OCI-LY1 (cell line): ENCODE results near the gene CDHR1.

ENCODE experiments used
- H2AFZ ChIP-seq: fragments of 200-600 bp; sonication (generic), shearing (Covaris generic); 2 replicates; pipeline ENCODE4 v1.6.0; 2014; ENCODE audit warnings: antibody characterized with exemption, mild to moderate bottlenecking, low read length
- H3F3A ChIP-seq: fragments of 200-600 bp; sonication (generic), shearing (Covaris generic); 2 replicates; pipeline ENCODE4 v1.6.0; 2014; ENCODE audit warnings: mild to moderate bottlenecking, antibody characterized with exemption, low read length, moderate library complexity; ENCODE audit not compliant: insufficient read depth
- H3K27ac ChIP-seq: fragments of 200-600 bp; sonication (generic); 2 replicates; pipeline ENCODE4 v1.5.1; 2014; ENCODE audit warnings: low read length, mixed run types, mild to moderate bottlenecking, low read depth; ENCODE audit not compliant: poor library complexity, severe bottlenecking
- H3K27me3 ChIP-seq: fragments of 200-600 bp; sonication (generic); 2 replicates; pipeline ENCODE4 v1.6.0; 2014; ENCODE audit warnings: antibody characterized with exemption, mild to moderate bottlenecking, low read length, moderate library complexity; ENCODE audit not compliant: insufficient read depth
- H3K36me3 ChIP-seq: fragments of 200-600 bp; sonication (generic); 2 replicates; pipeline ENCODE4 v1.6.1; 2014; ENCODE audit warnings: mild to moderate bottlenecking, antibody characterized with exemption, low read length, moderate library complexity, mixed read lengths; ENCODE audit not compliant: insufficient read depth
- H3K4me1 ChIP-seq: fragments of 200-600 bp; sonication (generic); 2 replicates; pipeline ENCODE4 v1.5.1; 2014; ENCODE audit warnings: mild to moderate bottlenecking, low read length, moderate library complexity; ENCODE audit not compliant: insufficient read depth, severe bottlenecking
- H3K4me2 ChIP-seq: fragments of 200-600 bp; sonication (generic), shearing (Covaris generic); 2 replicates; pipeline ENCODE4 v1.6.1; 2014; ENCODE audit warnings: low read length
- H3K4me3 ChIP-seq: fragments of 200-600 bp; sonication (generic); 2 replicates; pipeline ENCODE4 v1.5.1; 2014; ENCODE audit warnings: low read length, low read depth, mild to moderate bottlenecking, mixed read lengths; ENCODE audit not compliant: poor library complexity, severe bottlenecking
- H3K79me2 ChIP-seq: fragments of 200-600 bp; shearing (Covaris generic); 2 replicates; pipeline ENCODE4 v1.6.1; 2016; ENCODE audit warnings: mixed run types, low read length, mixed read lengths; ENCODE audit not compliant: insufficient read depth
- H3K9ac ChIP-seq: fragments of 200-600 bp; sonication (generic), shearing (Covaris generic); 2 replicates; pipeline ENCODE4 v1.6.1; 2014; ENCODE audit warnings: mild to moderate bottlenecking, low read length, mixed read lengths
- H3K9me2 ChIP-seq: fragments of 200-600 bp; sonication (generic), shearing (Covaris generic); 2 replicates; pipeline ENCODE4 v1.6.1; 2014; ENCODE audit warnings: low read depth, mild to moderate bottlenecking, low read length, mixed read lengths
- H3K9me3 ChIP-seq: fragments of 200-600 bp; shearing (Covaris generic); 2 replicates; pipeline ENCODE4 v1.6.1; 2014; ENCODE audit warnings: low read length, mixed read lengths
- H4K20me1 ChIP-seq: fragments of 200-600 bp; sonication (generic), shearing (Covaris generic); 2 replicates; pipeline ENCODE4 v1.6.0; 2016; ENCODE audit warnings: mild to moderate bottlenecking, low read length; ENCODE audit not compliant: insufficient read depth
- EZH2 ChIP-seq: fragments of 200-600 bp; sonication (generic), shearing (Covaris generic); IDR thresholded peaks from 2 replicates; pipeline ENCODE4 v1.8.0; 2017; ENCODE audit warnings: borderline replicate concordance, mixed run types, mild to moderate bottlenecking, antibody characterized with exemption, low read length, moderate library complexity, mixed read lengths
- TF ChIP-seq, protein P1 (sequence below): fragments of 200-600 bp; sonication (generic), shearing (Covaris generic); IDR thresholded peaks from 2 replicates; pipeline ENCODE4 v1.5.1; 2017; ENCODE audit warnings: mild to moderate bottlenecking, antibody characterized with exemption, low read length, moderate library complexity, mixed read lengths

CDHR1 gene

DNA sequence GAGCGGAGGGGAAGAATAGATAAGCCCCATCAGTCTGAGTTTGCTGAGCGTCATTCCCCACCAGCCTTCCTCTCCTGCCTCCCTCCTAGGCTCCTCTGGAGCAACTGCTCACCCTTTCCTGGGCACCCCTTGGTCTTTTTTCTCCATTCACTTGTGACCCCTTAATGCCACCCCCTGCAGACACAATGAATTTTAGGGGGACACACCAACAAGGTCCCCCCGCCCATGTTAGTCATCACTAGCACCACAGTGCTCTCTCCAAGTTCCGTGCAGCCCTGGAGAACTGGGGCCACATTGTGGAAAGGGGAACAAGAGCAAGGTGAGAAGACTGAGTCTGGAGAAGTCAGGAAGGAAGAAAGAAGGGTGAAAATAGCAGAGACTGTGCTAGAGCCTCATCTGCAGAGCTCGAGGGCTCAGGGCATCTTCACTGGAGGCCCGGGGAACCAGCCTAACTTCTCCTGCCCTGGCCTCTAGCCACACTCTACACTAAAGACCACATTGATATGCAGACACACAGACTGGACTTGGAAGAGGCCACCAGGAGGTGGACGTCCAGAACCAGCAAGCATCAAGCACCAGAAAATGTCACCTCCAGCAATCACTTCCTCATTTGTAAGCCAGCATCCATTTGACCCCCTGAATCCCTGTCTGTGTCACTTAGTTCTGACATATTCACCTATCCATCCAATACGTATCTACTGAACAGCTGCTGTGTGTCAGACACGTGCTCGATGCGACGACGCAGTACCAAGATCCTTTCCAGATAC, 68.0 kb downstream of the CDHR1 start:
- H3K36me3 ChIP-seq: no peaks in the 10 kb centered on the region
- no peaks in the 10 kb centered on the region for H3K9me3 ChIP-seq
- no peaks in the 10 kb centered on the region for H4K20me1 ChIP-seq
- H3K27me3 ChIP-seq: no peaks in the 10 kb centered on the region
- H3K27ac ChIP-seq: no peak overlapping the region
- TF ChIP-seq, protein P1, sequence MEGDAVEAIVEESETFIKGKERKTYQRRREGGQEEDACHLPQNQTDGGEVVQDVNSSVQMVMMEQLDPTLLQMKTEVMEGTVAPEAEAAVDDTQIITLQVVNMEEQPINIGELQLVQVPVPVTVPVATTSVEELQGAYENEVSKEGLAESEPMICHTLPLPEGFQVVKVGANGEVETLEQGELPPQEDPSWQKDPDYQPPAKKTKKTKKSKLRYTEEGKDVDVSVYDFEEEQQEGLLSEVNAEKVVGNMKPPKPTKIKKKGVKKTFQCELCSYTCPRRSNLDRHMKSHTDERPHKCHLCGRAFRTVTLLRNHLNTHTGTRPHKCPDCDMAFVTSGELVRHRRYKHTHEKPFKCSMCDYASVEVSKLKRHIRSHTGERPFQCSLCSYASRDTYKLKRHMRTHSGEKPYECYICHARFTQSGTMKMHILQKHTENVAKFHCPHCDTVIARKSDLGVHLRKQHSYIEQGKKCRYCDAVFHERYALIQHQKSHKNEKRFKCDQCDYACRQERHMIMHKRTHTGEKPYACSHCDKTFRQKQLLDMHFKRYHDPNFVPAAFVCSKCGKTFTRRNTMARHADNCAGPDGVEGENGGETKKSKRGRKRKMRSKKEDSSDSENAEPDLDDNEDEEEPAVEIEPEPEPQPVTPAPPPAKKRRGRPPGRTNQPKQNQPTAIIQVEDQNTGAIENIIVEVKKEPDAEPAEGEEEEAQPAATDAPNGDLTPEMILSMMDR: no peak
- no peak for TF ChIP-seq EZH2
- no peak overlapping the region for H3K9ac ChIP-seq
- no peak overlapping the region for H3K4me3 ChIP-seq
- H3F3A ChIP-seq: no peaks in the 10 kb centered on the region
- no peaks in the 10 kb centered on the region for H3K79me2 ChIP-seq
- H3K9me2 ChIP-seq: no peaks in the 10 kb centered on the region
- H2AFZ ChIP-seq: no peak overlapping the region
- H3K4me1 ChIP-seq: no peaks in the 10 kb centered on the region
- no peak overlapping the region for H3K4me2 ChIP-seq

DNA sequence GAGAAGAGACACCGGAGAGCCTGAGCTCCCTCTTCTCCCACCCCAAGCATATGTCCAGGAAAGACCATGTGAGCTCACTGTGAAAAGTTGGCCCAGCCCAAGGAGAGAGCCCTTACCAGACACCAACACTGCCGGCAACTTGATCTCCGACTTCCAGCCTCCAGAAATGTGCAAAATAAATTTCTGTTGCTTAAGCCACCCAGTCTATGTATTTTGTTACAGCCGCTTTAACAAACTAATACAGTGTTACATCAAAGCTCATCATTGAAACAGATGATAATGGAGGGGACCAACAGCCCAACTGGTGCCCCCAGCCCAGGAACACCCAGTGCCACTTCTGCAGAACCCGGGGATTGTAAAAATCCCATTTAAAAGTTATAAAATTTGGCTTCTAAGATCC, 69.4 kb downstream of the CDHR1 start:
- H2AFZ ChIP-seq: no peak overlapping the region
- H3K4me3 ChIP-seq: no peak overlapping the region
- no peaks in the 10 kb centered on the region for H4K20me1 ChIP-seq
- H3K27ac ChIP-seq: no peak overlapping the region
- H3K4me2 ChIP-seq: no peak overlapping the region
- no peaks in the 10 kb centered on the region for H3K79me2 ChIP-seq
- no peak overlapping the region for H3K9ac ChIP-seq
- H3K27me3 ChIP-seq: no peaks in the 10 kb centered on the region
- no peak for TF ChIP-seq EZH2
- TF ChIP-seq, protein P1: no peak
- no peaks in the 10 kb centered on the region for H3K9me3 ChIP-seq
- H3K9me2 ChIP-seq: no peaks in the 10 kb centered on the region
- H3F3A ChIP-seq: no peaks in the 10 kb centered on the region
- no peaks in the 10 kb centered on the region for H3K36me3 ChIP-seq
- no peaks in the 10 kb centered on the region for H3K4me1 ChIP-seq

DNA sequence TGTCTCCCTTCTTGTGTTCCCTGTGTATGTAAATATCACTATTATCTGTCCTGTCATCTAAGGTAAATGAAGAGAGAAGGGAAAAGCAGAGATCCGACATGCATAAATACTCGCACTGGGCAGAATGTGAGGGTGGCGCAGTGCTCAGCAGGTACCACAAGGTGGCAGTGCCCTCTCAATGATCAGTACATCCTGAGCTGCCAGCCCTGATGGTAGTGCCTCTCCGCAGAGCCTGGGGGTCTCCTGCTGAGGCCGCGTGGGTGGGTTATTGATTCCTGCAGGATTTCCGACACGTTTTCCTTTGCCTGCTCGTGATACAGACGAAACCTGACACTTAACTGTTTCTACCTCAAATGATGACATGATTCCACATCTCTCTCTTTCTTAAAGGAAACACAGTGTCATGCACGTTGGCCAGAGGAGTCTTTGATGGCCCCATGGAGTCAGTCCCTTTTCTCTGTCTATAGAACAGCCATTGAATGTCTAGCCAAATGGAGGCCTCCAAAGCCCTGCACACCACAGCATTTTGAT, 70.3 kb downstream of the CDHR1 start:
- H3K4me3 ChIP-seq: no peak overlapping the region
- H3K79me2 ChIP-seq: no peaks in the 10 kb centered on the region
- no peak overlapping the region for H2AFZ ChIP-seq
- no peaks in the 10 kb centered on the region for H4K20me1 ChIP-seq
- H3K9me3 ChIP-seq: no peaks in the 10 kb centered on the region
- H3K27me3 ChIP-seq: no peaks in the 10 kb centered on the region
- H3K36me3 ChIP-seq: no peaks in the 10 kb centered on the region
- H3K27ac ChIP-seq: no peak overlapping the region
- no peaks in the 10 kb centered on the region for H3K9me2 ChIP-seq
- TF ChIP-seq, protein P1: peak; percentile 93
- no peak for TF ChIP-seq EZH2
- H3K4me2 ChIP-seq: no peak overlapping the region
- no peaks in the 10 kb centered on the region for H3K4me1 ChIP-seq
- no peaks in the 10 kb centered on the region for H3F3A ChIP-seq
- H3K9ac ChIP-seq: no peak overlapping the region
